IPS-18c (cell line): ENCODE measurements around the gene GDNF.

Experiments
- H3K4me3 ChIP-seq: 2 replicates; pipeline ENCODE4 v1.7.0; 2013; ENCODE audit warnings: low read depth, mild to moderate bottlenecking, low read length, moderate library complexity; ENCODE audit not compliant: insufficient read depth
- H3K9me3 ChIP-seq: one replicate; pipeline ENCODE4 v1.6.1; 2013; ENCODE audit warnings: mild to moderate bottlenecking, low read length, moderate library complexity; ENCODE audit not compliant: control insufficient read depth, insufficient read depth

Gene GDNF

GRCh38 chr5:37772255-37772654, 67.6 kb downstream of the GDNF start:
- Histone ChIP-seq H3K4me3 (no peak overlapping the region), H3K9me3 (peaks cover 4% of the 10 kb centered on the region)

- Histone ChIP-seq H3K4me3 (no peak overlapping the region), H3K9me3 (peaks cover 4% of the 10 kb centered on the region)
Measured at GRCh38 chr5:37771731-37772130, 68.1 kb downstream of the GDNF start.

- Histone ChIP-seq H3K9me3 (peaks cover 4% of the 10 kb centered on the region), H3K4me3 (no peak overlapping the region)
Measured at GRCh38 chr5:37771203-37771611, 68.6 kb downstream of the GDNF start.

DNA sequence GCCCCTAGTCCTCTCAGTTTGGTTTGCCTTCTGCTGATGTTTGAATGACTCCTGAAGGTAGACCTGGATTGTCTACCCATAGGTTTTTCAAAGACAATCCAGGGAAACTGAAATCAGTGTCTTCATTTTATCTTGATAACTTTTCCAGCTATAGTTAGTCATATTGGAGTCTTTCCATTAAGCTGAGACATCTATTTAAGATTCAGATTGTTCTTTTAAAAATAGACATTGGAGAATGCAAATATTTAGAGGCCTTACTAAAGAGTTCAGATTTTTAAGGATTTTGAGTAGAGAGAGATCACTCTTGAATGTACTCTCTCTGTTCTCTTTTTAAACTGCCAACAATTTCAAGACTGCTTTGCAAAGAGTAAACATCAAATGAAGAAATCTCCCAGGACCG, 69.1 kb downstream of the GDNF start:
- Histone ChIP-seq H3K4me3 (no peak overlapping the region), H3K9me3 (peaks cover 4% of the 10 kb centered on the region)

GRCh38 chr5:37769840-37770239, 70.0 kb downstream of the GDNF start:
- Histone ChIP-seq H3K9me3 (peaks cover 4% of the 10 kb centered on the region), H3K4me3 (no peak overlapping the region)

DNA sequence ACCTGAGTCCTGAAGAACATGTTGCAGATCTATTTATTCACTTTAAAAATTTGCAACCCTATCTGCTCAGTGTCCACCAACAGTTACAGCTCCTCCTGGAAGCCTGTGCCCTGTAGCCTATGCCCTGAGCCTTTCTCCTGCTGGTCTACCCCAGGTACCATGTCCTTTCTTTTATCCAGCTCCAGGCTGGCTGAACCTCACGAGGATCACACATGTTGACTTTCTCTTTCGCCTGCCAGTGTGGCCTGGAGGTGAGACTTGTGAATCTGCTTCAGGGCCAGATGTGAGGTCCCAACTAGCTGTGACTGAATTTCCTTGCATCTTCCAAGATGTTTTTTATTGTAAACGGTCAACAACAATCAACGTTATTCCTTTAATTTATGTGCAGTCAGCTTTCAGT, 70.7 kb downstream of the GDNF start:
- Histone ChIP-seq H3K4me3 (no peak overlapping the region), H3K9me3 (peaks cover 2% of the 10 kb centered on the region)

DNA sequence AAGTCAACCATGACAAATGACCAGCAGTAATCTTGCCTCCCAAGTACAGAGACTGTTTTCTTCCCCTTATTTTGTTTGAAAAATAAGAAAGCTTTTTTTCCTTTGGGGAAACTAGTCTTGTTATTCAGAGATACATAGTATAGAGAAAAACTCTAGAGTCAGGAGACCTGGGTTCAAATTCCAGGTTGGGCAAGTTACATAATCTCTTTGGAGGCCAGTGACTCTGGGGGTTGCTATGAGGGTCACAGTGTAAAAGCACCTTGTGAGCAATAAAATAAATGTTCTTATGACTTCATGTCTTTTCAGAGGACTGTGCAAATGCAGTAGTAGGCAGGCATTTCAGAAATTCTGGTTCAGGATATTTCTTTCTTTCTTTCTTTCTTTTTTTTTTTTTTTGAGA, 71.5 kb downstream of the GDNF start:
- H3K4me3 ChIP-seq, result no peak overlapping the region
- peaks cover 2% of the 10 kb centered on the region for H3K9me3 ChIP-seq

- peaks cover 2% of the 10 kb centered on the region for H3K9me3 ChIP-seq
- H3K4me3 ChIP-seq, result no peak overlapping the region
Measured at GRCh38 chr5:37767961-37768360, 71.9 kb downstream of the GDNF start.

DNA sequence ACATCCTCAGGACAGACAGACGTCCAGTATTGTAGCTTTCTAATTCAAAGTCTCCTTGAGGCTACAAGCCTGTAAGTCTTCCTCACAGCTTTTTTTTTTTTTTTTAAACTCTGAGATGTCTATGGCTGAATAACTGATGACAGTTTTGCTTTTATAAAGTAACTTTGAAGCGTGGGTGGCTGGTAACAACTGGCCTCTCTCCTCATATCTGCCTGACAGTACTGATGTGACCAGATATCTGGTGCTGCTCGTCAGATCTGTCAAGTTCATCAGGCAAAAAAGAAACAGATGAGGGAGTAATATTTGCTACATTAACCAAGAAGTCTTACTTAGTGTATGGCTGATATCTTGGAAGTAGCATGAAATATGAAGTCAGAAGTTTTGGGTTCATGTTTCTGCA, 72.6 kb downstream of the GDNF start:
- Histone ChIP-seq H3K9me3 (peaks cover 2% of the 10 kb centered on the region), H3K4me3 (no peak overlapping the region)
